NCI-H2081 treated with DMSO at 0.1 percent for 48 hours (cell line): ENCODE data around the gene RNU1-3.
"Not testable (repeated sequence)": the region's sequence is repeated elsewhere in the genome, so short reads cannot be mapped to it uniquely, and the experiment has no call there.

Experiments
- DNase-seq: peaks from one replicate; lab custom pipeline; 2025; lab: John Stamatoyannopoulos, UW

The RNU1-3 gene

GRCh38 chr1:16636551-16637195, 30.1 kb downstream of the RNU1-3 start:
- not testable (repeated sequence) for DNase-seq

GRCh38 chr1:16635959-16636358, 30.8 kb downstream of the RNU1-3 start:
- not testable (repeated sequence) for DNase-seq

- DNase-seq, result not testable (repeated sequence)
Measured at GRCh38 chr1:16633540-16634282, 33.0 kb downstream of the RNU1-3 start.

- not testable (repeated sequence) for DNase-seq
Measured at GRCh38 chr1:16632044-16632850, 34.5 kb downstream of the RNU1-3 start.

DNA sequence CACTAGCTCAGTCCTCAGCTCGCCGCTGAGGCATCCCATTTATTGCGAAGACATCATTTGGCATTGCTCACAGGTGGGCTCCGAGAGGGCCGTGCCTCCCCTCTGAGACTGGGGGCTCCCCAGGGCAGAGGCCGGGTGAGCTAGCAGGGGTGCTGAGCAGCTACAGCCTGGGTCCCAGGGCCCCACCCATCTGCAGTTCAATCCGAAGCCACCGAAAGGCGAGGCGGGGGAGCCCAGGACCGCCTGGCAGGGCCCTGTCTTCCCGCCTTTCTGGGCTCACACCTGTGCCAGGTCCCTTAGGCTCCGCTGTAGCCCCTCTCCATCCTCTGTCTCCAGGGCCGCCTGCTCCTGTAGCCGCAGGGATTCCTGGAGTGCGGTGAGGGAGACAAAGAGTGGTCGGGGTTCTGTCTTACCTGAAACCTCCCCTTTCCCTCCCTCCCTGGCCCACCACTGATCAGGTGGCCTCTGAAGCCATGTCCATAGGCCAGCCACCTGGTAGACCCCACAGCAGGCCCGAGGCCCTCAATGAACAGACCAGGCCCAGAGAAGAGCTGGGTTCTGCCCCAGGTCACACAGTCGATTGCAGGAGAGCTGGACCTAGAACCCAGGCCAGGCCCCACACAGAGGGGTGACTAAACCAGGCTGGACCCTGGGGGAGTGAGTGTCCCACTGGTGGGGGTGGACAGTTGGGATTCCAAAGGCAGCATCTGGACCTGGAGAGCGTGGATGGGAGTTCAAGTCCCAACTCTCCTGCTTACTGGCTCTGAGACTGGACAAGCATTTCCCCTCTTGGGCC, 35.3 kb downstream of the RNU1-3 start:
- DNase-seq, result no peak

DNA sequence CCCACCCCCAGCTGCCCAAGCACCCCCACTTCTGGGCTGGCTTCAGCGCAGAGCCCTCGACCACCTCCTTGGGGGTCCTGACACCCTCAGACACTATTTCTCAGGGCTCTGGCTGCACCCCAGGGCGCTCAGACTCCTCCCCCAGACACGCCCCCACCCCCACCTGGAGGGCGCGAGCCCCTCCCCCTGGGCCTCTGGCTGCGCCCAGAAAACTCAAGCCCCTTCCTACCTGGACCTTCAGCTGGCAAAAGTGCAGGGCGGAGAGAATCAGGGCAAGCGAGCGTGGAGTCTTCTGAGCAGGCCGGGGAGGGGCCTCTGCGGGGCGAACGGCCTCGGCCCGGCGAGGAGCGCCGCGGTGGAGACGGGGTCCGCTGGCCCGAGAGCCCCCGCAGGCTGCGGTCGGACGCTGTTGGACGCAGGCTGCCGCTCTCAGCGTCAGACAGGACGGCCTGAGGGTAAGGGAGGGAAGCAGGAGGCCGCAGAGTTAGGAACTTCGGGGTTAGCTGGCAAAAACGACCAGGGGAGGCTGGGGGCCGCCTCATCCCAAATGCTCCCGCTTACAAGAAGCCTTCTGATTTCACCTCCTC, 36.0 kb downstream of the RNU1-3 start:
- no peak for DNase-seq

DNA sequence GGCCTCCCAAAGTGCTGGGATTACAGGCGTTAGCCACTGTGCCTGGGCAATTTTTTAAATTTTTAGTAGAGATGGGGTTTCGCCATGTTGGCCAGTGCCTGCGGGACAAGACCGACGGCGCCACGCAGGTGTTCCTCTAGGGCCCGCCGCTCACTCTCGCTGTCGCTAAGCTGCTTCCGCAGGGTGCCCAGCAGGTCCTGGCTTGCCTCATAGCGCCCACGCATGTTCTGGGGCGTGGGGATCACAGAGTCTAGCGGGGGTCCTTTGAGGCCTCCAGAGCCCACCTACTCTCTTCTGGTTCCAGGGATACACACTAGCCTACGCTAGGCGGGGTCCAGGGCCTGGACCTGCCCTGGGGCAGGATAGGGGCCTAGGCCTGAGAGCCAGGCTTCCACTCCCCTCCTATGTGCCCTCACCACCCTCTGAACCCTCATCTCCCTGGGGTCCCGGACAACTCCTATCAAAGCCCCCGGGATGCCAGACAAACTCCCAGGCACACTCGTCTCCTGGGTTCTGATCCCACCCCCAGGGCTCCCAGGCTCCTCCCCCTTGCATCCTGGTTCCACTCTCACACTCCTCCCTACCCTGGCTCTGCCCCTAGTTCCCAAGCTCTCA, 36.7 kb downstream of the RNU1-3 start:
- DNase-seq, result not testable (repeated sequence)

GRCh38 chr1:16628361-16629111, 38.2 kb downstream of the RNU1-3 start:
- DNase-seq, result no peak

GRCh38 chr1:16626409-16626983, 40.3 kb downstream of the RNU1-3 start:
- not testable (repeated sequence) for DNase-seq

DNA sequence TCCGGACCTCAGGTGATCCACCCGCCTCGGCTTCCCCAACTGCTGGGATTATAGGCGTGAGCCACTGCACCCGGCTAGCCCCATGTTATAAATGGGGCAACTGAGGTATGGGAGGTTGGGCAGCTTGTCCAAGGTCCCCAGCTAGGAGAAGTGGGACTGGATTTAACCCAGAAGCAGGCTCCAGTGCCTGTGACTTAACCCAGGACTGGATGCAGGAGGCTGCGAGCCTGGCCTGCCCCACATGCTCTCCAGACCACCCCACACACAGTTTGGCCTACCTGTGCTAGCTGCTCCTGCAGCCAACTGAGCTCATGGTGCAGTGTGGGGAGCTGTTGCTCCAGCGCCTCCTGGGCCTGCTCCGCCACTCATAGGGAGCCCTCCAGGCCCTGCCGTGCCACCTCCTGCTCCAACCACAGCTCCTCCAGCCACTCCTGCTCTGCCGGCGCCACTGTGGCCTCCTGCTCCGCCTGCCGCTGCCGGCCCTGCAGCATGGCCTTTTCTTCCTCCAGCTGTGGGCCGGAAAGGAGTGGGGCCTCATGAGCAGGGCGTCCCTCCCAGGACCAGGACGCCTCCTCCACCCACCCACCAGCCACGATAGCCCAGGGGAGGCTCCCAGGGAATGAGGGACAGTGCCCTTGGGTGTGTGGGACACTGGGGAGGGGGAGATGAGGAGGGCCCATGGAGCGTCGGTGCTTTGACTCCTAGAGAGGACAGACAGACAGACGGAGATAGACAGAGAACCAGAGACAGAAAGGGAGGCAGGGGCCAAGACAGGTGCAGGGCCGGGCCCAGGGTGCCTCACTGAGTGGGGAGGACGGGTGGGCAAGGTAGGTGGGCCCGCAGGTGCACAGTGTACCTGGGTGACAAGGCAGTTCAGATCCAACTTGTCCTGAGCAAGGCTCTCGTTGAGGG, 41.0 kb downstream of the RNU1-3 start:
- no peak for DNase-seq

DNA sequence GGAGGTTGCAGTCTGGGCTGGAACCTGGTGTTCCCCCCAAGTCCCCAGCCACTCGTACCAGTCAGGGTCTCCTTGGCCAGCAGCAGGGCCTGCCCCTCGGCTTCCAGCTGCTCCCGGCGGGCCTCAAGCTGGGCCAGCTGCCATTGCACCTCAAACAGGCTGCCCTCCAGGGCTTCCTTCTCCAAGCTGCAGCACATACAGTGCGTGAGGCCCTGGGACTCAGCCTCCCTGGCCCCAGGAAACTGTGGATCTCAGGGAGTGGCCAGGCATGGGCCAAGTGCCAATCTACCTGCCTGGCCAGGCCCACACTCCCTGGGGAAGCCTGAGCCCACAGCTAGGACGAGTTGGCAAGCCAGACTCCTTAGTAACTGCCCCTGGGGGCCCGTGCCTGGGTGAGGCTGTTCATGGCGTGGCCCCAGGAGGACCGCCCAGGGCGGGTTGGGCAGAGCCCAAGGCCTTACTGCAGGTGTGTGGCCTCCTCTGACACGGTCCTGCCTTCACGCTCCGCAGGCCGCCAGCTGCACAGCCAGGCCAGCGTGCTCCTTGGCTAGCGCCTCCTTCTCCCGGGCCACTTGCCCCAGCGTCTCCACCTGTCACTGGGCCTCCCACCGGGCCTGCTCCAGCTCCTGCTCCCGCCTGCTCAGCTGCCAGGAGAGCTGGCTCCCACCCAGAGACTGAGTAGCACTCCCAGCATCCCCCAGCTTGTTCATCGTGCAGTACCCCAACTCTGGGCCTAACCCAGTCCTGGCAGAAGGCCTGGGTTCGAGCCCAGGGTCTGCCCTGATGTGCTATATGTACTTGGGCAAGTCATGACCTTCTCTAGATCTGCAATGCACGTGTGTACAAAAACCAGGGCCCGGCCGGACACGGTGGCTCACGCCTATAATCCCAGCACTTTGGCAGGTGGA, 42.7 kb downstream of the RNU1-3 start:
- peak; percentile 82 for DNase-seq

DNA sequence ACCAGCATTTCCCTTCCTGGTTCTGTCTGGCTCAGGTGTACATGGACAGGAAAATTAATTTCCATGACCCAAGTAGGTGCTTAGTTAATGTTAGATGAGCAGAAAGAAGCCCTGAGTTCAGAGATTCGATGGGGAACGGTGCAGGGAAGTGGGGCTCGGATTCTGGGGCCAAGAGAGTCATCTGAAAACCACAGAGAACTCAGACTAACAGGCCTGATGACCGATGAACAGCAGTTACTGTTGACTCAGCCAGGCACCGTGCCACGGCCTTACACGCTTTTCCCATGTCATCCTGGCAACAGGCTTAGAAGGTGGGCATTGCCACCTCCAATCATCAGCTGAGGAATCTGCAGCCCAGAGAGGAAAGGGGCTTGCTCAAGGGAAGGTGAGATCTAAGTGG, 43.4 kb downstream of the RNU1-3 start:
- DNase-seq, result not testable (repeated sequence)

DNA sequence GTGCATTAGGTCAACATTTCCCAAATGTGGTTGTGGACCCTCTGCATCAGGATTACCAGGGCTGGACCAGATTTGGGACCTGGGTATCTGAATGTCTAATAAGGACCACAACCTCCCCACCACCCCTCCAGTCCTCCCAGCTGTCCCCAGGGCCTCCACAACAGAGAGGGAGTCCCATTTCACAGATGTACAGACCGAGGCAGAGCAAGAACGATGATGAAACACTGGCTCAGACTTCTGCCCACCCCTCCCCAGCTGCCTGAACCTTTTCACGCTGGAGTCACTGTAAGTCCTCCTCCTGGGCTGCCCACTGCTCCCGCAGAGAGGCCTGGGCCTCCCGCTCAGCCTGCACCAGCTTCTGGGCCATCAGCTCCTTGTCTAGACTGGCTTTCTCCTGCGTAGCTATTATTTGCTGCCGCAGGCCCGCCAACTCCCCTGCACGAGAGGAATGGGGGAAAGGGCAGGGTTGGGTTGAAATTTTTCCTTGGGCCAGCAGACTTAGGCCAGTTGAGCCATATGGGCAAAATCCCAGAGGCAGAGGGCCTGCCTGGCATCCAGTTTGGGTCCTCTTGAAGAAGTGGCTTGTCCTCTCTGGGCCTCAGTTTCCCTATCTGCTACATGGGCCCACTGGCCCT, 45.0 kb downstream of the RNU1-3 start:
- not testable (repeated sequence) for DNase-seq

- DNase-seq, result no peak
Measured at GRCh38 chr1:16621300-16621658, 45.5 kb downstream of the RNU1-3 start.

- not testable (repeated sequence) for DNase-seq
Measured at GRCh38 chr1:16619803-16620501, 46.8 kb downstream of the RNU1-3 start.

- no peak for DNase-seq
Measured at GRCh38 chr1:16618719-16619118, 48.0 kb downstream of the RNU1-3 start.
